HG02571 (cell line): ENCODE results near the gene STAP1.
"Not testable (repeated sequence)": the region's sequence is repeated elsewhere in the genome, so short reads cannot be mapped to it uniquely, and the experiment has no call there.

Experiments used
- ATAC-seq: cut with Tn5 transposase; IDR thresholded peaks from one replicate; pipeline ENCODE4 v1.9.1; 2021; ENCODE audit warnings: mild to moderate bottlenecking, moderate library complexity; ENCODE audit not compliant: unreplicated experiment

The STAP1 gene

DNA sequence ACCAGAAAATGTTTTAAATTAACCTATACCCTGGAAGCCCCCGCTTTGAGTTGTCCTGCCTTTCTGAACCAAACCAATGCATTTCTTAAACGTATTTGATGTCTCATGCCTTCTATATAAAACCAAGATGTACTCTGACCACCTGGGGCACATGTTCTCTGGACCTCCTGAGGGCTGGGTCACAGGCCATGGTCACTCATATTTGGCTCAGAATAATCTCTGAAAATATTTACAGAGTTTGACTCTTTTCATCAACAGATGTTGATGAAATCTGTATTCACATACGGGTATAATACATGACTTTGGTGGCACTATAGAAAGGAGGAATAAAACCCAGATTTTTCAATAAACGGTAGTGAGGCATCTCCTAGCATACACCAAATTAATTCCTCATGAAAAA, 55.7 kb downstream of the STAP1 start:
- no peak for ATAC-seq

DNA sequence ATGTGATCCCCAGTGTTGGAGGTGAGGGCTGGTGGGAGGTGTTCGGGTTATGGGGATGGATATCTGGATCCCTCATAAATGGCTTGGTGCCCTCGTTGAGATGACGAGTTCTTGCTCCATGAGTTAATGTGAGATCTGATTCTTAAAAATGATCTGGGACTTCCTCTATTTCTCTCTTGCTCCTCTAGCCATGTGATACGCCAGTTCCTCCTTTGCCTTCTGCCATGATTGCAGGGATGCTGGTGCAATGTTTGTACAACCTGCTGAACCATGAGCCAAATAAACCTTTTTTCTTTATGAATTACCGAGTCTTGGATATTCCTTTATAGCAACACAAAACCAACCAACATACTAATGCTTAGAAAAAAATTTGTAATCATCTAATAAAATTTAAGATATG, 56.6 kb downstream of the STAP1 start:
- no peak for ATAC-seq

DNA sequence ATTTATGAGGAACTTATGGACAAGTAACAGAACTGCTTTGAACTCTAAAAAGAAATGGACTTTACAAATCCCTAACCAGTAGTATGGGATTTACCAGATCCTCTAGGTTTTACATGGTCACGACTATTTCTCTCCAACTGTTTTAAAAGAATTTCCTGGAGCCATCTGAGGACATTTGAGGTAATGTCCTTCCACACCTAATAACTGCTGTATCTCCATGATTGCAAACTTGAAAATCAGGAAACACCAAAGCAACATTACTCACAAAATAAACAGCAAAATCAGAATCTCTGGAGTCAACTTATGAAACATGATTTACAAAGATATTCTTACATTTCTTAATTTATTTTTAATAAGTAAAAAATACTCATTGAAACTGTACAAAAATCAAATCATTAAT, 58.0 kb downstream of the STAP1 start:
- no peak for ATAC-seq

DNA sequence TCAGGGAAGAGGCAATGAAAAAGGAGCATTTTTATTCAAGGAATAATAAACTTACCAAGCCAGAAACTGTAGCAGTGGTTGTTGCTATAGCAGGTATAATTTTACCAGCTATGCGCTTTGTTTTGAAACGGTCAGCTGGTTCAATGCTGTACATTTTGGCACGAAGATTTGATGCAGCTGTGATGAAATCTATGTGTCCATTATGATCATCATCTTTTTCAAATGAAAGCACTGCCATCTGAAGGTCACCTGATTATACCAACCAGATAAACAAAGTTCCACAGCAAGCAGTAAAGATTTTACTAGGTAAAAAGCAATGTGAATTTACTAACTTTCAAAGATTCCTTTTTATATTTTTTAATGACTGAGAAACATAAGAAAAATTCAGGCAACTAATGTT, 66.4 kb downstream of the STAP1 start:
- ATAC-seq, result no peak

DNA sequence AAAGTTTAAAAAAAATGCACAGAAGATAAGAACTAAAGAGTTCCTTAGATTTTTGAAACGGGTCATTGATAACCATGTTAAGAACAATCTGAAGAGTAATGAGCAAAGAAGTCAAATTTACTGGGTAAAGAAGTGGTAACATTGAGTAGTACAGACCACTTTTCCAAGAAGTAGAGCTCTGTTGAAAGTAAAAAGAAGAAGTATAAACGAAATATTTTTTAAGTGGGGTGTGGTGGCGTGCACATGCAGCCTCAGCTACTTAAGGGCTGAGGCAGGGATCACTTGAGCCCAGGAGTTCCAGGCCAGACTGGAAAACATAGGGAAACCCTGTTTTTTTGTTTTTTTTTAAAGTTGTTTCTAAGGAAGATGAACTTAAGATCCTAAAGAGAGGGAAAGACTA, 74.0 kb downstream of the STAP1 start:
- ATAC-seq, result no peak

DNA sequence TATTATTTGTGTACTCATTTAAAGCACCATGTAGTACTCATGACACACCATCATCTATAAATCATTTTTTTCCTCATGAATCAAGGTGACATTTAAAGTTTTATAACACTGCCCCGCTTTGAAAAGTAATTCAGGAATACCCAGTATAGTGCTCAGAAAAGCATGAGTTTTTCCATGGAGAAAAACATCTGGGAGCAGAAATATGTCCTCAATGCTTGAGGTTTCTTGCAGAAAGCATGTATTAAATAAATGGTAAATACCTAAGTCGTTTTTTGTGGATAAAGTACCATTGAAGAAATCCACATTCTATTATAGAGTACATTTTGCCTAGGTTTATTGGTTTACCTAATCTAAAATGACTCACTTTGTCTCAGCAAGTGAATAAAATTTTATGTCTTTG, 76.2 kb downstream of the STAP1 start:
- ATAC-seq, result no peak

DNA sequence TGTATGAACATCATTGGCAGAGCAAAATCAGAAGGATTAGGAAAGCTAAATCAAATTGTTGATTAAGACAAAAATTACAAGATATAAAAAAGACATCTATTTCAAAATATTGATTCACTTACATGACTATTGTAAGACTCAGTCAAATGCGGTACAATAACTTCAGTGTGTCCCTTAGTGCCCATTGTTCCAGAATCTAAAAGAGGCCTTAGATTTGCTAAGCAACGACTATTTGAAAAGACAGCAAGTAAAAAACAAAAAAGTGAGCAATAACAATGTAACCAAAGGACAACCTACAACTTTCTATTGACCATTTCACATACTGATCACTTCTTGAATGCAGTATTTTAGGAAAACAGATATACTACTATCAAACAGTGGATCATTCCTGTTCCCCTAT, 76.8 kb downstream of the STAP1 start:
- no peak for ATAC-seq

DNA sequence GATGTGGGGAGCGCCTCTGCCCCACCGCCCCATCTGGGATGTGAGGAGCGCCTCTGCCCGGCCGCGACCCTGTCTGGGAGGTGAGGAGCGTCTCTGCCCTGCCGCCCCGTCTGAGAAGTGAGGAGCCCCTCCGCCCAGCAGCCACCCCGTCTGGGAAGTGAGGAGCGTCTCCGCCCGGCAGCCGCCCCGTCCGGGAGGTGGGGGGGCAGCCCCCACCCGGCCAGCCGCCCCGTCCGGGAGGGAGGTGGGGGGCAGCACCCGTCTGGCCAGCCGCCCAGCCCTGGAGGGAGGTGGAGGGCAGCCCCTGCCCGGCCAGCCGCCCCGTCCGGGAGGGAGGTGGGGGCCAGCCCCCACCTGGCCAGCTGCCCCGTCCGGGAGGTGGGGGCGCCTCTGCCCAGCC, 78.5 kb downstream of the STAP1 start:
- not testable (repeated sequence) for ATAC-seq

DNA sequence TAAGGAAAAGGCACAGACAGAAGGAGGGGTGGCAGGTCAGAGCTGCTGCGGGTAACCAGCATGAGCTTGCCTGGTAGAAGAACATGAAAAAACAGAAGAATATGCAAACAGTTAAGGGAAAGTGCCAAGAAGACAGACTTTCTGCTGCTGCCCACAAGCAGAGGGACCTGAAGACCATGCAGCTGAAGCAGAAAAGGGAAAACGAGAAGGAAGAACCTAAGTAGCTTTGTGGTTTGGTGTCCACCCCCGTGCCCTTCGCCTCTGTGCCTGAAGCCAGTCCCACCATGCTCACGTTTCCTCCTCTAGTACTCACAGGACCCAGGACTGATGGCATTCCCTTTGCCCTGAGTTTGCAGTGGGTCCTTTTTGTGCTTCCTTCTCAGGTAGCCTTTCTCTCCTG, 79.6 kb downstream of the STAP1 start:
- no peak for ATAC-seq

DNA sequence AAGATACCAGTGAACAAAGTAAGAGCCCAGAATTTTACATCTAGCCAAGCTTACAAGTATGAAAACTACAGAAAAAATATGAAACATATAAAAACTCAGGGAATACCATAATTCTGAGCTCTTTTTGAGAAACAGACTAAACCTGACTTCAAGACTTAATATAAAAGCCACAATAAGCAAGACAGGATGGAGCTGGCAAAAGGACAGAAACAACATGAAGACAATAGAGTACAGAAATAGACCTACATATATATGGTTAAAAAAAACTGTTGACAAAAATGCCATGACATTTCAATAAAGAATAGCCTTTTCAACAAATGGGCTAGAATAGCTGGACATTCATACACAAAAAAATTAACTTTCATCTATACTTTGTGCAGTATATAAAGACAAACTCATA, 93.0 kb downstream of the STAP1 start:
- no peak for ATAC-seq
